Fibroblast of lung (primary cell): Measurements from ENCODE around the gene C1QTNF1.

ENCODE experiments used
- EZH2 ChIP-seq: IDR thresholded peaks from 2 replicates; pipeline ENCODE4 v1.5.1; 2012; ENCODE audit warnings: low read length, control low read depth, mild to moderate bottlenecking; ENCODE audit errors: missing control alignments
- TF ChIP-seq, protein P1 (sequence below), 2 donors: IDR thresholded peaks in 1 of 2; conservative IDR thresholded peaks in 1 of 2; 1 replicate in 1 of 2; 2 replicates in 1 of 2; pipeline ENCODE4 v1.5.1; 2011 to 2012; ENCODE audit warnings: low read length in 2 of 2, control low read depth in 1 of 2, inconsistent platforms in 1 of 2, low read depth in 1 of 2, mild to moderate bottlenecking in 1 of 2

- TF ChIP-seq, protein P1, sequence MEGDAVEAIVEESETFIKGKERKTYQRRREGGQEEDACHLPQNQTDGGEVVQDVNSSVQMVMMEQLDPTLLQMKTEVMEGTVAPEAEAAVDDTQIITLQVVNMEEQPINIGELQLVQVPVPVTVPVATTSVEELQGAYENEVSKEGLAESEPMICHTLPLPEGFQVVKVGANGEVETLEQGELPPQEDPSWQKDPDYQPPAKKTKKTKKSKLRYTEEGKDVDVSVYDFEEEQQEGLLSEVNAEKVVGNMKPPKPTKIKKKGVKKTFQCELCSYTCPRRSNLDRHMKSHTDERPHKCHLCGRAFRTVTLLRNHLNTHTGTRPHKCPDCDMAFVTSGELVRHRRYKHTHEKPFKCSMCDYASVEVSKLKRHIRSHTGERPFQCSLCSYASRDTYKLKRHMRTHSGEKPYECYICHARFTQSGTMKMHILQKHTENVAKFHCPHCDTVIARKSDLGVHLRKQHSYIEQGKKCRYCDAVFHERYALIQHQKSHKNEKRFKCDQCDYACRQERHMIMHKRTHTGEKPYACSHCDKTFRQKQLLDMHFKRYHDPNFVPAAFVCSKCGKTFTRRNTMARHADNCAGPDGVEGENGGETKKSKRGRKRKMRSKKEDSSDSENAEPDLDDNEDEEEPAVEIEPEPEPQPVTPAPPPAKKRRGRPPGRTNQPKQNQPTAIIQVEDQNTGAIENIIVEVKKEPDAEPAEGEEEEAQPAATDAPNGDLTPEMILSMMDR (conservative IDR thresholded peaks at IDR 0.05 in 1 of 2, IDR thresholded peaks at IDR 0.05 in 1 of 2; ENCODE audit: low read depth in 1 of 2, low read length in 2 of 2), result no peak
- TF ChIP-seq EZH2, result no peak
Measured at GRCh38 chr17:79096477-79096876, 72.5 kb downstream of the C1QTNF1 start.
